Coronary artery (tissue), 2 donors: ENCODE results near the gene GAGE12G.
"Not testable (repeated sequence)": the region's sequence is repeated elsewhere in the genome, so short reads cannot be mapped to it uniquely, and the experiment has no call there.

ENCODE experiments used
- DNase-seq: peaks from one replicate; pipeline ENCODE4 v3.0.0-alpha.2; 2017; ENCODE audit warnings: low spot score
- H3K27ac ChIP-seq, 2 donors: fragments of 200-600 bp; sonication (generic); one replicate each; pipeline ENCODE4 v1.5.1; 2016 to 2019
- H3K4me3 ChIP-seq: fragments of 200-600 bp; sonication (generic); 2 replicates; pipeline ENCODE4 v1.5.1; 2016; ENCODE audit warnings: mild to moderate bottlenecking, moderate library complexity
- TF ChIP-seq, protein P1 (sequence below): fragments of 200-600 bp; sonication (generic); IDR thresholded peaks from one replicate; pipeline ENCODE4 v1.5.1; 2019; ENCODE audit warnings: antibody characterized with exemption

GAGE12G gene, protein sequence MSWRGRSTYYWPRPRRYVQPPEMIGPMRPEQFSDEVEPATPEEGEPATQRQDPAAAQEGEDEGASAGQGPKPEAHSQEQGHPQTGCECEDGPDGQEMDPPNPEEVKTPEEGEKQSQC

DNA sequence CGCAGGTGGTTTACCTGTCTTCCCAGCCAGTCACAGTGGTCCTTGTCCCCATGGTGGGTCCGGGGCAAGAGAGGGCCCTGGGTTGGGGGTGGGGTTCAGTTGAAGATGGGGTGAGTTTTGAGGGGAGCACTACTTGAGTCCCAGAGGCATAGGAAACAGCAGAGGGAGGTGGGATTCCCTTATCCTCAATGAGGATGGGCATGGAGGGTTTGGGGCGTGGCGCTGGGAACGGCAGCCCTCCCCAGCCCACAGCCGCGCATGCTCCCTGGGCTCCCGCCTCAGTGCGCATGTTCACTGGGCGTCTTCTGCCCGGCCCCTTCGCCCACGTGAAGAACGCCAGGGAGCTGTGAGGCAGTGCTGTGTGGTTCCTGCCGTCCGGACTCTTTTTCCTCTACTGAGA lies at the start of gene GAGE12G:
Gene GAGE12G, plus strand, starts transcription at position 301 of the 400 bp plus-strand sequence. CDS start 1,155 bp downstream, outside the sequence.
- H3K4me3 ChIP-seq, DNase-seq, H3K27ac ChIP-seq: not testable (repeated sequence)

DNA sequence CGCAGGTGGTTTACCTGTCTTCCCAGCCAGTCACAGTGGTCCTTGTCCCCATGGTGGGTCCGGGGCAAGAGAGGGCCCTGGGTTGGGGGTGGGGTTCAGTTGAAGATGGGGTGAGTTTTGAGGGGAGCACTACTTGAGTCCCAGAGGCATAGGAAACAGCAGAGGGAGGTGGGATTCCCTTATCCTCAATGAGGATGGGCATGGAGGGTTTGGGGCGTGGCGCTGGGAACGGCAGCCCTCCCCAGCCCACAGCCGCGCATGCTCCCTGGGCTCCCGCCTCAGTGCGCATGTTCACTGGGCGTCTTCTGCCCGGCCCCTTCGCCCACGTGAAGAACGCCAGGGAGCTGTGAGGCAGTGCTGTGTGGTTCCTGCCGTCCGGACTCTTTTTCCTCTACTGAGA lies 38.3 kb upstream of the GAGE12G start, which contains the start of gene GAGE12C:
Gene GAGE12C, plus strand, starts transcription at position 301 of the 400 bp plus-strand sequence. CDS start 1,155 bp downstream, outside the sequence.
- not testable (repeated sequence) for H3K4me3 ChIP-seq

GRCh38 chrX:49541433-49541832 lies 28.8 kb upstream of the GAGE12G start, which contains the start of gene GAGE12D:
Gene GAGE12D, plus strand, starts transcription at chrX:49541733. Its CDS starts 1,155 bp downstream, at chrX:49542888.
- H3K4me3 ChIP-seq, H3K27ac ChIP-seq, DNase-seq: not testable (repeated sequence)

More for the DNA sequence above, 38.3 kb upstream of the GAGE12G start, which contains the start of gene GAGE12C:
- H3K27ac ChIP-seq, DNase-seq: not testable (repeated sequence)

DNA sequence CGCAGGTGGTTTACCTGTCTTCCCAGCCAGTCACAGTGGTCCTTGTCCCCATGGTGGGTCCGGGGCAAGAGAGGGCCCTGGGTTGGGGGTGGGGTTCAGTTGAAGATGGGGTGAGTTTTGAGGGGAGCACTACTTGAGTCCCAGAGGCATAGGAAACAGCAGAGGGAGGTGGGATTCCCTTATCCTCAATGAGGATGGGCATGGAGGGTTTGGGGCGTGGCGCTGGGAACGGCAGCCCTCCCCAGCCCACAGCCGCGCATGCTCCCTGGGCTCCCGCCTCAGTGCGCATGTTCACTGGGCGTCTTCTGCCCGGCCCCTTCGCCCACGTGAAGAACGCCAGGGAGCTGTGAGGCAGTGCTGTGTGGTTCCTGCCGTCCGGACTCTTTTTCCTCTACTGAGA lies 19.2 kb upstream of the GAGE12G start, which contains the start of gene GAGE12E:
Gene GAGE12E, plus strand, starts transcription at position 301 of the 400 bp plus-strand sequence. CDS start 1,155 bp downstream, outside the sequence.
- H3K4me3 ChIP-seq, H3K27ac ChIP-seq, DNase-seq: not testable (repeated sequence)

DNA sequence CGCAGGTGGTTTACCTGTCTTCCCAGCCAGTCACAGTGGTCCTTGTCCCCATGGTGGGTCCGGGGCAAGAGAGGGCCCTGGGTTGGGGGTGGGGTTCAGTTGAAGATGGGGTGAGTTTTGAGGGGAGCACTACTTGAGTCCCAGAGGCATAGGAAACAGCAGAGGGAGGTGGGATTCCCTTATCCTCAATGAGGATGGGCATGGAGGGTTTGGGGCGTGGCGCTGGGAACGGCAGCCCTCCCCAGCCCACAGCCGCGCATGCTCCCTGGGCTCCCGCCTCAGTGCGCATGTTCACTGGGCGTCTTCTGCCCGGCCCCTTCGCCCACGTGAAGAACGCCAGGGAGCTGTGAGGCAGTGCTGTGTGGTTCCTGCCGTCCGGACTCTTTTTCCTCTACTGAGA lies 9.7 kb upstream of the GAGE12G start, which contains the start of gene GAGE12F:
Gene GAGE12F, plus strand, starts transcription at position 301 of the 400 bp plus-strand sequence. CDS start 1,155 bp downstream, outside the sequence.
- not testable (repeated sequence) for DNase-seq, H3K4me3 ChIP-seq

GRCh38 chrX:49568728-49569127 lies 1.5 kb upstream of the GAGE12G start:
- not testable (repeated sequence) for H3K27ac ChIP-seq, H3K4me3 ChIP-seq, DNase-seq

More for the DNA sequence above, 9.7 kb upstream of the GAGE12G start, which contains the start of gene GAGE12F:
- H3K27ac ChIP-seq = not testable (repeated sequence)

GRCh38 chrX:49569152-49569551 lies 1.0 kb upstream of the GAGE12G start:
- not testable (repeated sequence) for H3K27ac ChIP-seq, H3K4me3 ChIP-seq, DNase-seq

DNA sequence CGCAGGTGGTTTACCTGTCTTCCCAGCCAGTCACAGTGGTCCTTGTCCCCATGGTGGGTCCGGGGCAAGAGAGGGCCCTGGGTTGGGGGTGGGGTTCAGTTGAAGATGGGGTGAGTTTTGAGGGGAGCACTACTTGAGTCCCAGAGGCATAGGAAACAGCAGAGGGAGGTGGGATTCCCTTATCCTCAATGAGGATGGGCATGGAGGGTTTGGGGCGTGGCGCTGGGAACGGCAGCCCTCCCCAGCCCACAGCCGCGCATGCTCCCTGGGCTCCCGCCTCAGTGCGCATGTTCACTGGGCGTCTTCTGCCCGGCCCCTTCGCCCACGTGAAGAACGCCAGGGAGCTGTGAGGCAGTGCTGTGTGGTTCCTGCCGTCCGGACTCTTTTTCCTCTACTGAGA lies 9.4 kb downstream of the GAGE12G start, which contains the start of gene GAGE12H:
Gene GAGE12H, plus strand, starts transcription at position 301 of the 400 bp plus-strand sequence. CDS start 1,155 bp downstream, outside the sequence.
- not testable (repeated sequence) for DNase-seq, H3K4me3 ChIP-seq, H3K27ac ChIP-seq

DNA sequence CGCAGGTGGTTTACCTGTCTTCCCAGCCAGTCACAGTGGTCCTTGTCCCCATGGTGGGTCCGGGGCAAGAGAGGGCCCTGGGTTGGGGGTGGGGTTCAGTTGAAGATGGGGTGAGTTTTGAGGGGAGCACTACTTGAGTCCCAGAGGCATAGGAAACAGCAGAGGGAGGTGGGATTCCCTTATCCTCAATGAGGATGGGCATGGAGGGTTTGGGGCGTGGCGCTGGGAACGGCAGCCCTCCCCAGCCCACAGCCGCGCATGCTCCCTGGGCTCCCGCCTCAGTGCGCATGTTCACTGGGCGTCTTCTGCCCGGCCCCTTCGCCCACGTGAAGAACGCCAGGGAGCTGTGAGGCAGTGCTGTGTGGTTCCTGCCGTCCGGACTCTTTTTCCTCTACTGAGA lies 19.0 kb downstream of the GAGE12G start, which contains the start of gene GAGE2A:
Gene GAGE2A, plus strand, starts transcription at position 301 of the 400 bp plus-strand sequence. CDS start 1,155 bp downstream, outside the sequence.
- H3K4me3 ChIP-seq, DNase-seq, H3K27ac ChIP-seq: not testable (repeated sequence)

- not testable (repeated sequence) for H3K27ac ChIP-seq, H3K4me3 ChIP-seq, DNase-seq
These were observed 19.7 kb downstream of the GAGE12G start for GRCh38 chrX:49589769-49590478.

- H3K27ac ChIP-seq, H3K4me3 ChIP-seq, DNase-seq: not testable (repeated sequence)
These were observed 20.3 kb downstream of the GAGE12G start for GRCh38 chrX:49590488-49590887.

DNA sequence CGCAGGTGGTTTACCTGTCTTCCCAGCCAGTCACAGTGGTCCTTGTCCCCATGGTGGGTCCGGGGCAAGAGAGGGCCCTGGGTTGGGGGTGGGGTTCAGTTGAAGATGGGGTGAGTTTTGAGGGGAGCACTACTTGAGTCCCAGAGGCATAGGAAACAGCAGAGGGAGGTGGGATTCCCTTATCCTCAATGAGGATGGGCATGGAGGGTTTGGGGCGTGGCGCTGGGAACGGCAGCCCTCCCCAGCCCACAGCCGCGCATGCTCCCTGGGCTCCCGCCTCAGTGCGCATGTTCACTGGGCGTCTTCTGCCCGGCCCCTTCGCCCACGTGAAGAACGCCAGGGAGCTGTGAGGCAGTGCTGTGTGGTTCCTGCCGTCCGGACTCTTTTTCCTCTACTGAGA lies 28.5 kb downstream of the GAGE12G start, which contains the start of gene GAGE1:
Gene GAGE1, plus strand, starts transcription at position 301 of the 400 bp plus-strand sequence. CDS start 1,155 bp downstream, outside the sequence.
- H3K27ac ChIP-seq, H3K4me3 ChIP-seq: not testable (repeated sequence)

DNA sequence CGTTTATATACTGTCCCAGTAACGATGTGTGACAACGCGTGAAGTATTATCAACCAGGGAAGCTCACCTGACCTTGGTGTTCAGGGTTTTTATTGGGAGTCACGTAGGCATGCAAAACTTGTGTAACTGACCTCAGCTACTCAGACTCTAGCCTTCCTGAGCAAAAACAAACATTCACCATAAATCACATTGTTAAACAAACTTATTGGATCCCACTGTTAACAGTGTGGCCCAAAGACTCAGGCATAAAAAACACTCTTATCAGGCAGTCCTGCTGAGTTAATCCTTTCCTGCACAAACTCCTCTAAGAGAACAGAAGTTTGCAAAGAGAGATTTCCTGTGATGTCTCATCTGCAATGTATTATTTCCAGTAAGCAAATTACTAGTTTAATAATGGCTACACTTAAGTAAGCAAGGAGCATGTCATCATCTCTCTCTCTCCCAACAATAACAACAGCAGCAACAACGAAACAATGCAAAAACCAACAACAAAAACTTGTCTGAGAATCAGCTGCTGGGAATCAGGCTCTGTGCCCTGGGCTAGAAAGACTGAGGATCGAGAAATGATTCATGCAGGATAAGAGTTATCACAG lies 40.6 kb downstream of the GAGE12G start:
- no peak for DNase-seq
- Histone ChIP-seq H3K4me3 (no peak overlapping the region), H3K27ac (no peak overlapping the region)
- TF ChIP-seq, protein P1, sequence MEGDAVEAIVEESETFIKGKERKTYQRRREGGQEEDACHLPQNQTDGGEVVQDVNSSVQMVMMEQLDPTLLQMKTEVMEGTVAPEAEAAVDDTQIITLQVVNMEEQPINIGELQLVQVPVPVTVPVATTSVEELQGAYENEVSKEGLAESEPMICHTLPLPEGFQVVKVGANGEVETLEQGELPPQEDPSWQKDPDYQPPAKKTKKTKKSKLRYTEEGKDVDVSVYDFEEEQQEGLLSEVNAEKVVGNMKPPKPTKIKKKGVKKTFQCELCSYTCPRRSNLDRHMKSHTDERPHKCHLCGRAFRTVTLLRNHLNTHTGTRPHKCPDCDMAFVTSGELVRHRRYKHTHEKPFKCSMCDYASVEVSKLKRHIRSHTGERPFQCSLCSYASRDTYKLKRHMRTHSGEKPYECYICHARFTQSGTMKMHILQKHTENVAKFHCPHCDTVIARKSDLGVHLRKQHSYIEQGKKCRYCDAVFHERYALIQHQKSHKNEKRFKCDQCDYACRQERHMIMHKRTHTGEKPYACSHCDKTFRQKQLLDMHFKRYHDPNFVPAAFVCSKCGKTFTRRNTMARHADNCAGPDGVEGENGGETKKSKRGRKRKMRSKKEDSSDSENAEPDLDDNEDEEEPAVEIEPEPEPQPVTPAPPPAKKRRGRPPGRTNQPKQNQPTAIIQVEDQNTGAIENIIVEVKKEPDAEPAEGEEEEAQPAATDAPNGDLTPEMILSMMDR = no peak

More for the DNA sequence above, 28.5 kb downstream of the GAGE12G start, which contains the start of gene GAGE1:
- not testable (repeated sequence) for DNase-seq
